Testis (tissue), 3 donors: ENCODE data around the gene RBKS. TPM values are rescaled to one million over a fixed set of nuclear protein-coding genes. Genes with fewer than 3 reads are reported as not detected.

Source experiments
- DNase-seq: peaks from one replicate; pipeline ENCODE4 v3.0.0-alpha.2; 2019
- H3K27ac ChIP-seq, 2 donors: fragments of 200-600 bp; sonication (generic); one replicate each; pipeline ENCODE4 v1.5.1; 2019
- H3K27me3 ChIP-seq: fragments of 200-600 bp; sonication (generic); one replicate; pipeline ENCODE4 v1.5.1; 2019
- H3K36me3 ChIP-seq: fragments of 200-600 bp; sonication (generic); one replicate; pipeline ENCODE4 v1.5.1; 2017; ENCODE audit warnings: low read depth; ENCODE audit errors: missing control alignments
- H3K4me1 ChIP-seq: fragments of 200-600 bp; sonication (generic); one replicate; pipeline ENCODE4 v1.5.1; 2019
- H3K4me3 ChIP-seq, 2 donors: fragments of 200-600 bp; sonication (generic); one replicate each; pipeline ENCODE4 v1.5.1; 2017 to 2019
- H3K9me3 ChIP-seq: fragments of 200-600 bp; sonication (generic); one replicate; pipeline ENCODE4 v1.5.1; 2017
- POLR2A ChIP-seq: fragments of 450-650 bp; IDR thresholded peaks from one replicate; pipeline ENCODE4 v1.6.1; 2017; ENCODE audit warnings: antibody characterized with exemption, mild to moderate bottlenecking, moderate library complexity
- WGBS, 2 donors: methylation state at CpG; one replicate each; pipeline ENCODE4 v1.1.5; 2018; 5-methylcytosine and 5-hydroxymethylcytosine counted together
- intact Hi-C: fragments of 100-400 bp; cut with DNase I; formaldehyde crosslinking; loops from one replicate; pipeline ENCODE4 v1.15.1; 2023; ENCODE audit warnings: low total_unique reads
- polyA plus RNA-seq: library from polyadenylated mRNA; stranded (reverse); fragments of 350-450 nt; fragmentation: Illumina TruSeq; extraction: RNeasy Lipid Tissue Mini Kit (QIAGEN cat#74804); gene quantifications from one replicate; pipeline ENCODE4 v1.2.3, GENCODE V29; 2014; ENCODE audit warnings: low read depth, low replicate concordance; ENCODE audit not compliant: insufficient read depth
- total RNA-seq, 2 donors: library from RNA; depleted of rRNA; stranded (reverse); fragments of >200 nt; gene quantifications; one replicate each; pipeline ENCODE4 v1.2.3, GENCODE V29; 2016
- TF ChIP-seq, protein P1 (sequence below), 3 experiments: fragments of 450-650 bp in 2 of 3; fragments of 200-600 bp in 1 of 3; sonication (generic) in 1 of 3; IDR thresholded peaks; one replicate each; pipeline ENCODE4 v1.5.1; 2016 to 2019; ENCODE audit warnings: antibody characterized with exemption in 3 of 3, mild to moderate bottlenecking in 2 of 3, moderate library complexity in 1 of 3

The RBKS gene
- total and polyA plus RNA-seq, 3 donors from 2014 or later = 6.1 to 18.4 (median 6.3) TPM

DNA sequence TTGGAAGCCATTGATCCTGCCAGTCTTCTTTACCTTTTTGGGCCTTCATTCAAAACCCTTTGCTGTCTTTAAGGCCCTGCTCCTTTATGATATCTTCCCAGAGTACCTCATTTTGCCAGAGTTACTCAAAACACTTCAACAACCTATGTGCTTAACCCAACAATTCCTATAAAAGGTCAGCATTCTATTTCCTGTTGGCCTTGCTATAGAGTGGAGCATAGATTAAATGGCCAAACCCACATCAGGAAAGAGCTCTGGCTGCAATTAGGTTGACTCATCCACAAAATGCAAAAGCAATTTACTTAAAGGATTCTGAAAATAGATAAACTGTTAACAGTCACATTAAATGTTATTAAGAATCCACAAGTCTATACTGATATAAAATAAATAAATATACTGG, 97.4 kb downstream of the RBKS start:
- H3K4me3 ChIP-seq = no peak overlapping the region
- TF ChIP-seq, protein P1, sequence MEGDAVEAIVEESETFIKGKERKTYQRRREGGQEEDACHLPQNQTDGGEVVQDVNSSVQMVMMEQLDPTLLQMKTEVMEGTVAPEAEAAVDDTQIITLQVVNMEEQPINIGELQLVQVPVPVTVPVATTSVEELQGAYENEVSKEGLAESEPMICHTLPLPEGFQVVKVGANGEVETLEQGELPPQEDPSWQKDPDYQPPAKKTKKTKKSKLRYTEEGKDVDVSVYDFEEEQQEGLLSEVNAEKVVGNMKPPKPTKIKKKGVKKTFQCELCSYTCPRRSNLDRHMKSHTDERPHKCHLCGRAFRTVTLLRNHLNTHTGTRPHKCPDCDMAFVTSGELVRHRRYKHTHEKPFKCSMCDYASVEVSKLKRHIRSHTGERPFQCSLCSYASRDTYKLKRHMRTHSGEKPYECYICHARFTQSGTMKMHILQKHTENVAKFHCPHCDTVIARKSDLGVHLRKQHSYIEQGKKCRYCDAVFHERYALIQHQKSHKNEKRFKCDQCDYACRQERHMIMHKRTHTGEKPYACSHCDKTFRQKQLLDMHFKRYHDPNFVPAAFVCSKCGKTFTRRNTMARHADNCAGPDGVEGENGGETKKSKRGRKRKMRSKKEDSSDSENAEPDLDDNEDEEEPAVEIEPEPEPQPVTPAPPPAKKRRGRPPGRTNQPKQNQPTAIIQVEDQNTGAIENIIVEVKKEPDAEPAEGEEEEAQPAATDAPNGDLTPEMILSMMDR (IDR thresholded peaks at IDR 0.05) = no peak
- no peak for TF ChIP-seq POLR2A
- no peaks in the 10 kb centered on the region for H3K27me3 ChIP-seq
- H3K27ac ChIP-seq = no peak overlapping the region
- no peaks in the 10 kb centered on the region for H3K4me1 ChIP-seq
- DNase-seq = no peak
- H3K36me3 ChIP-seq = no peaks in the 10 kb centered on the region
- intact Hi-C loops = no loop called here
- H3K9me3 ChIP-seq = no peaks in the 10 kb centered on the region

DNA sequence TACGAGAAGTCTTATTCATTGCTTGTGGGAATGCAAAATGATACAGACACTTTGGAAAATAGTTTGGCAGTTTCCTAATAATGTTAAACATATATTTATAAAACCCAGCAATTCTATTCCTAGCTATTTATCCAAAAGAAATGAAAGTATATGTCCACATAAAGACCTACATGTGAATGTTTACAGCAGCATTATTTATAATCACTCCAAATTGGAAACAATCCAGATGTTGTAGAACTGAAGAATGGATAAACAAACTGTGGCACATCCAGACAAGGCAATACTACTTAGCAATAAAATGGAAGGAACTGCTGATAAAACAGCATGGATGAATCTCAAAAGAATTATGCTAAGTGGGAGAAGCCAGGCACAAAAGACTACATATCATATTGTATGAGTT, 99.4 kb downstream of the RBKS start:
- no peaks in the 10 kb centered on the region for H3K4me1 ChIP-seq
- H3K36me3 ChIP-seq = no peaks in the 10 kb centered on the region
- H3K4me3 ChIP-seq = no peak overlapping the region
- no peaks in the 10 kb centered on the region for H3K27me3 ChIP-seq
- no peak for DNase-seq
- intact Hi-C loops = no loop called here
- H3K27ac ChIP-seq = no peak overlapping the region
- no peaks in the 10 kb centered on the region for H3K9me3 ChIP-seq
- WGBS, 2 donors = 100% methylated on average over 1 of the region's 1 CpG
- TF ChIP-seq, protein P1 (IDR thresholded peaks at IDR 0.05) = no peak
- no peak for TF ChIP-seq POLR2A

DNA sequence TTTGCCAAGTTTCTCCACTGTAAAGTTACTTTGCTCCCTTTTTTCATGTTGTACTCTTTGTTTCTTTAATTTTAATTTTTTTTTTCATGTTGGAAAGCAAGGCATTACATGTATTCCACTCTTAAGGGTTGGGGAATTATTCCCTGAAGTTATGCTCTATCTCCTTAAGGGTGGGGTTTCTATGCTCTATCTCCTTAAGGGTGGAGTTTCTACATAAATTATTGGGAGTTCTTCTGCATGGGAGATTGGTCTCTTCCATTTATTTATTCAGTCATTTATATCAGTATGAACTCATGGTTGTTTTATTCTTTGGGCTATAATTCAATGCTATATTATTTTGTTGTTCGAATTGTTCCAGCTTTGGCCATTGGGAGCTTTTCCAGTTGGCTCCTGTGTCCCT, 107.5 kb downstream of the RBKS start:
- H3K4me1 ChIP-seq = no peaks in the 10 kb centered on the region
- H3K36me3 ChIP-seq = no peaks in the 10 kb centered on the region
- no peak for DNase-seq
- no peak overlapping the region for H3K4me3 ChIP-seq
- TF ChIP-seq, protein P1 (IDR thresholded peaks at IDR 0.05) = no peak
- TF ChIP-seq POLR2A = no peak
- H3K27me3 ChIP-seq = no peaks in the 10 kb centered on the region
- no peaks in the 10 kb centered on the region for H3K9me3 ChIP-seq
- no peak overlapping the region for H3K27ac ChIP-seq
- intact Hi-C loops = no loop called here
- 68 to 83% methylated on average over 1 of the region's 1 CpG for WGBS, 2 donors

DNA sequence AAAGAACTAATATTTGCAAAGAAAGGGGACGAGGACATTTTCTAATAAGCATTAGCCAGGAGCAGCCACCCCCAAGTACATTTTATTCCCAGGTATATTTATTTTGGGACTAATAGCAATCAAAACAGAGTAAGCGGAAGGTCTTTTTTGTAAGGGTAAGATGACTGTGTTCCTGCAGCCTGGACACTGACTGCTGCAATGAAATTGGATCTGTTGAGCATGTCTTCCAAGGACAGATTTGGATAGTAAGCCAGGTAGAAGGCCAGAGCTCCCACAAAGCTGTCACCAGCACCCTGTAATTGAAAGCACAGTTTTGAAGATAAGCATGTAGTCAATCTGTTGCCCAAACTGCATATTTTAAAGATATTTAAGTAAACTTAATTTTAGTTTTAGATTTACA, 108.7 kb downstream of the RBKS start:
- Histone ChIP-seq H3K27me3 (no peaks in the 10 kb centered on the region), H3K4me3 (no peak overlapping the region), H3K36me3 (no peaks in the 10 kb centered on the region), H3K27ac (peak overlapping the region in 1 of 2 donors; percentile 3), H3K4me1 (no peaks in the 10 kb centered on the region), H3K9me3 (no peaks in the 10 kb centered on the region)
- no peak for DNase-seq
- no peak for TF ChIP-seq POLR2A
- TF ChIP-seq, protein P1 (IDR thresholded peaks at IDR 0.05) = no peak
- intact Hi-C loops = no loop called here
- WGBS, 2 donors = 71 to 75% methylated on average over 2 of the region's 2 CpGs

DNA sequence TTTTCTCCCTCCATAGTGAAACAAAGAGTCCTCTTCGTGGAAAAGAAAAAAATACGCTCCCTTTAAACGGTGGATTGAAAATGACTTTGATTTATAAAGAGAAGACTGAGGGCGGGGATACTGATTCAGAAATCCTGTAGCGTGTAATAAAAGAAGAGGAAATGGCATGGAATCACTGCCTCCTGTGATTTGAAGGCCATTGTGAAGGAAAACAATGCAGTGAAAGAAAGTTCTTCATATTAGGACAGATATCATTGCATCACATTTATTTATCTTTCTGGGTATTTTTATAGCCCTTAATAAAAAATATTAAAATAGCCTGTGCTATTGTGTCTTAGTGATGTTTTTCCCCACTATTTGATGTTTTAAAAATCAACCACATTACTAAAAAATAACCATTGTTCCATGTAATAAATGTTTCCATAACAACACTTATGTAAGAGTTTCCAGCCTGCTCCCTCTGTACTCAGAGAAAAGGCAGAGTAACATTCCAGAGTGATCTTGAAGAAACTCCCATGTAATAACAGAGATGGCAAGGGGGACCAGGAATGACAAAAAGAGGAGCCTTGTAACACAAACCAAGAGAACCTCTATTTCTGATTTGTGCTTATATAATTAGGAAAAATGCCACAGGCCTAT, 110.7 kb downstream of the RBKS start:
- Histone ChIP-seq H3K27ac (peak overlapping the region; percentile 34 to 88), H3K4me3 (no peak overlapping the region), H3K36me3 (no peaks in the 10 kb centered on the region), H3K9me3 (no peaks in the 10 kb centered on the region), H3K4me1 (peaks cover 14% of the 10 kb centered on the region), H3K27me3 (no peaks in the 10 kb centered on the region)
- no peak for DNase-seq
- WGBS, 2 donors = 68 to 70% methylated on average over 5 of the region's 5 CpGs
- no peak for TF ChIP-seq POLR2A
- TF ChIP-seq, protein P1 (IDR thresholded peaks at IDR 0.05) = no peak
- intact Hi-C loops = no loop called here
